ENCODE results near the gene ANAPC7.

DNA sequence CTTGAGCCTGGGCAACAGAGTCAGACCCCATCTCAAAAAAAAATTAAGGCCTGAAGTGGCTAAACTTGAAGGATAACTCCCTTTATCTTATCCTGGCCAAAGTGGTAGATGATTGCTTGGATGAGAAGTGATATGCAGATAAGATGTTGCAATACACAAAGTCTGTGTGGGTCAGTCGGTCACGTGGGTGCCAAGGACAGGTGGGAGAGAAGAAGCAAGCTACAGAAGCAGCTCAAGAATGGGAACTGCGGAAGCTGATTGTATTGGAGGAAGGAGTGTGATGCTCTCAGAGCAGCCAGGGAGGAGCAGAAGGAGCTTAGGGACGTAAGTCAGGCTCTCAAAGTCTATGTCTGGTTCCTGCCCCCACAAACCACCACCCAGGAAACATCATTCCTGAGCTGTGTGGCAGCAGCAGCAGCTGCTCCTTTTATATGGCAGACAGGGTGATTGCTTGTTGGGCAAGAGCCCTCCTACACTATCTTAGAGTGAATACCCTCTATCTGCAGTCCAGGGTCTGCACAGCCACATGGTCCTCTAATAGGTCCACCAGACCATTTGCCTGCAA is 67.9 kb downstream of the ANAPC7 start:
- TF ChIP-seq CTCF (IDR thresholded peaks at IDR 0.05) (no peak), POLR2AphosphoS5 (IDR thresholded peaks at IDR 0.05) (no peak), POLR2A (IDR thresholded peaks at IDR 0.05) (no peak)
